Neural cell (in vitro differentiated cells): ENCODE data around the gene SVOPL. TPM values are rescaled to one million over a fixed set of nuclear protein-coding genes. Genes with fewer than 3 reads are reported as not detected.

Experiments
- H2AFZ ChIP-seq: fragments of 200-600, 300-800 bp; sonication (generic), shearing (Covaris generic); 2 replicates; pipeline ENCODE4 v1.6.0; 2014; ENCODE audit warnings: low read depth, mild to moderate bottlenecking, antibody characterized with exemption, low read length, moderate library complexity
- H3F3A ChIP-seq: fragments of 200-600 bp; shearing (Covaris generic); 2 replicates; pipeline ENCODE4 v1.6.1; 2016; ENCODE audit warnings: mild to moderate bottlenecking, moderate library complexity, mixed read lengths, antibody characterized with exemption, low read length; ENCODE audit not compliant: insufficient read depth, poor library complexity, severe bottlenecking
- H3K27ac ChIP-seq: fragments of 200-600, 300-800 bp; sonication (generic), shearing (Covaris generic); 2 replicates; pipeline ENCODE4 v1.5.1; 2014; ENCODE audit warnings: mild to moderate bottlenecking, low read length, moderate library complexity
- H3K27me3 ChIP-seq: fragments of 300-800, 200-600 bp; sonication (generic), shearing (Covaris generic); 2 replicates; pipeline ENCODE4 v1.6.0; 2014; ENCODE audit warnings: mild to moderate bottlenecking, low read depth, low read length, moderate library complexity; ENCODE audit not compliant: insufficient read depth
- H3K36me3 ChIP-seq: fragments of 300-800, 200-600 bp; sonication (generic), shearing (Covaris generic); 2 replicates; pipeline ENCODE4 v1.5.1; 2014; ENCODE audit warnings: mild to moderate bottlenecking, antibody characterized with exemption, low read length, moderate library complexity; ENCODE audit not compliant: insufficient read depth
- H3K4me2 ChIP-seq: fragments of 300-800, 200-600 bp; sonication (generic), shearing (Covaris generic); 2 replicates; pipeline ENCODE4 v1.6.0; 2014; ENCODE audit warnings: mild to moderate bottlenecking, low read length
- H3K4me3 ChIP-seq: fragments of 300-800, 200-600 bp; sonication (generic), shearing (Covaris generic); 2 replicates; pipeline ENCODE4 v1.5.1; 2014; ENCODE audit warnings: mild to moderate bottlenecking, low read length, moderate library complexity
- H3K79me2 ChIP-seq: fragments of 200-600 bp; shearing (Covaris generic); replicated peaks from 2 replicates; pipeline ENCODE4 v1.6.0; 2014; ENCODE audit warnings: mild to moderate bottlenecking, low read length, moderate library complexity; ENCODE audit not compliant: insufficient read depth
- H3K9ac ChIP-seq: fragments of 300-800, 200-600 bp; sonication (generic), shearing (Covaris generic); 2 replicates; pipeline ENCODE4 v1.6.1; 2016; ENCODE audit warnings: mild to moderate bottlenecking, low read length, mixed read lengths
- H3K9me2 ChIP-seq: fragments of 200-600 bp; shearing (Covaris generic); 2 replicates; pipeline ENCODE4 v1.6.1; 2016; ENCODE audit warnings: mild to moderate bottlenecking, low read length, mixed read lengths; ENCODE audit not compliant: insufficient read depth
- H3K9me3 ChIP-seq: fragments of 200-600, 300-800 bp; sonication (generic), shearing (Covaris generic); 2 replicates; pipeline ENCODE4 v1.6.1; 2016; ENCODE audit warnings: mild to moderate bottlenecking, mixed run types, low read length, moderate library complexity, mixed read lengths
- H4K20me1 ChIP-seq: fragments of 200-600 bp; shearing (Covaris generic); 2 replicates; pipeline ENCODE4 v1.6.1; 2016; ENCODE audit warnings: mild to moderate bottlenecking, mixed run types; ENCODE audit not compliant: insufficient read depth
- EP300 ChIP-seq: fragments of 450-650 bp; conservative IDR thresholded peaks from 2 replicates; pipeline ENCODE4 v1.6.1; 2014; ENCODE audit warnings: antibody characterized with exemption, mild to moderate bottlenecking, moderate library complexity; ENCODE audit not compliant: poor library complexity, severe bottlenecking
- EZH2 ChIP-seq: fragments of 200-600, 300-800 bp; shearing (Covaris generic), sonication (generic); IDR thresholded peaks from 2 replicates; pipeline ENCODE4 v1.6.1; 2014; ENCODE audit warnings: antibody characterized with exemption, low read length, borderline replicate concordance, mild to moderate bottlenecking; ENCODE audit not compliant: insufficient read depth, poor library complexity, severe bottlenecking
- MXI1 ChIP-seq: fragments of 450-650 bp; conservative IDR thresholded peaks from 2 replicates; pipeline ENCODE4 v1.6.1; 2014; ENCODE audit warnings: antibody characterized with exemption, mild to moderate bottlenecking; ENCODE audit not compliant: poor library complexity, severe bottlenecking
- RAD21 ChIP-seq: fragments of 450-650 bp; conservative IDR thresholded peaks from 2 replicates; pipeline ENCODE4 v1.6.1; 2014; ENCODE audit warnings: antibody characterized with exemption, mild to moderate bottlenecking, moderate library complexity
- SMC3 ChIP-seq: fragments of 450-650 bp; conservative IDR thresholded peaks from 2 replicates; pipeline ENCODE4 v1.6.1; 2014; ENCODE audit warnings: antibody characterized with exemption, mild to moderate bottlenecking, moderate library complexity; ENCODE audit not compliant: poor library complexity
- polyA plus RNA-seq: library from polyadenylated mRNA; depleted of rRNA; stranded (reverse); fragments of >200 nt; gene quantifications from 2 replicates; pipeline ENCODE4 v1.2.3, GENCODE V29; 2014
- TF ChIP-seq, protein P1 (sequence below): fragments of 450-650 bp; IDR thresholded peaks from 2 replicates; pipeline ENCODE4 v1.5.1; 2014; ENCODE audit warnings: antibody characterized with exemption, mild to moderate bottlenecking, moderate library complexity; ENCODE audit not compliant: poor library complexity, severe bottlenecking
- TF ChIP-seq, protein P2 (sequence below): IDR thresholded peaks from 2 replicates; pipeline ENCODE4 v1.6.1; 2012; ENCODE audit warnings: borderline replicate concordance

SVOPL gene
- polyA plus RNA-seq, 1 donor from 2014 or later, result 0.93 TPM

DNA sequence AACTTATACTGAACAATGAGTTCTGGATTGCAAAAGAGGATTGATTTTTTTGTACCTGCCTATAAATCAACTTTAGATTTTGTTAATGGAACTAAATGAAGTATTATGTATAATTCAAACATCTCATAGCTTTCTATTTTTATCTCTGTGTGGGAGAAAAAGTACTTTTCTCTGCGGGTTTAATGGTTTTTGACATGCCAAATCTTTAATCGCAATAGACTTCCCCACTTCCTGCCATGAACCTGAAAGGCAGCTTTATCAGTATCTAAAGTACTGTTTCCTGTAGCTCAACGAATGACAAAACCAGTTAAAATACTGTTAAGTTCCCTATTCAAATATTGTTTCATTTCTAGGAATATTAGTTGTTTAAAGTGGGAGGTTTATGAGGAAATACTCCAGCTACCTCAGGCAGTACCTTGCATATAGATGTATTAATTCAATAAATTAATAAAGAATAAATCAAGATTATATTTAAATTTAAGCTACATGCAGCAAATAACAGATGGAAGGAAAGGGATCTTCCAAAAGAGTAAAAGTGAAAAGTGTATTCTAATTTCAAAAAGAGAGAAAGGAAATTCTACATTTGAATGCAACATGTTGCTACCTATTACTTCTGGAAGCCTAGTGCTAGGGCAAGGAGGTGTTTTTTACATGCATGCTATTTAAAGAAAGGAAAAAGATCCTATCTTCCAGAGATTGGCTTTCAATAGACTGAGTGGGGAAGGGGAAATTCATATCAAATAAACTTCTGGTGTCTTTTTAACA, 75.9 kb downstream of the SVOPL start:
- Histone ChIP-seq H2AFZ (no peak overlapping the region), H3K4me2 (no peak overlapping the region), H3K9me2 (no peaks in the 10 kb centered on the region), H3K27me3 (no peaks in the 10 kb centered on the region), H3F3A (no peaks in the 10 kb centered on the region), H3K9me3 (no peaks in the 10 kb centered on the region), H3K36me3 (no peaks in the 10 kb centered on the region), H3K9ac (no peak overlapping the region), H3K79me2 (no peaks in the 10 kb centered on the region), H3K27ac (no peak overlapping the region), H4K20me1 (no peaks in the 10 kb centered on the region), H3K4me3 (no peak overlapping the region)
- no peak for TF ChIP-seq EZH2
- TF ChIP-seq, protein P1, sequence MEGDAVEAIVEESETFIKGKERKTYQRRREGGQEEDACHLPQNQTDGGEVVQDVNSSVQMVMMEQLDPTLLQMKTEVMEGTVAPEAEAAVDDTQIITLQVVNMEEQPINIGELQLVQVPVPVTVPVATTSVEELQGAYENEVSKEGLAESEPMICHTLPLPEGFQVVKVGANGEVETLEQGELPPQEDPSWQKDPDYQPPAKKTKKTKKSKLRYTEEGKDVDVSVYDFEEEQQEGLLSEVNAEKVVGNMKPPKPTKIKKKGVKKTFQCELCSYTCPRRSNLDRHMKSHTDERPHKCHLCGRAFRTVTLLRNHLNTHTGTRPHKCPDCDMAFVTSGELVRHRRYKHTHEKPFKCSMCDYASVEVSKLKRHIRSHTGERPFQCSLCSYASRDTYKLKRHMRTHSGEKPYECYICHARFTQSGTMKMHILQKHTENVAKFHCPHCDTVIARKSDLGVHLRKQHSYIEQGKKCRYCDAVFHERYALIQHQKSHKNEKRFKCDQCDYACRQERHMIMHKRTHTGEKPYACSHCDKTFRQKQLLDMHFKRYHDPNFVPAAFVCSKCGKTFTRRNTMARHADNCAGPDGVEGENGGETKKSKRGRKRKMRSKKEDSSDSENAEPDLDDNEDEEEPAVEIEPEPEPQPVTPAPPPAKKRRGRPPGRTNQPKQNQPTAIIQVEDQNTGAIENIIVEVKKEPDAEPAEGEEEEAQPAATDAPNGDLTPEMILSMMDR, result no peak
- no peak for TF ChIP-seq RAD21
- TF ChIP-seq, protein P2, sequence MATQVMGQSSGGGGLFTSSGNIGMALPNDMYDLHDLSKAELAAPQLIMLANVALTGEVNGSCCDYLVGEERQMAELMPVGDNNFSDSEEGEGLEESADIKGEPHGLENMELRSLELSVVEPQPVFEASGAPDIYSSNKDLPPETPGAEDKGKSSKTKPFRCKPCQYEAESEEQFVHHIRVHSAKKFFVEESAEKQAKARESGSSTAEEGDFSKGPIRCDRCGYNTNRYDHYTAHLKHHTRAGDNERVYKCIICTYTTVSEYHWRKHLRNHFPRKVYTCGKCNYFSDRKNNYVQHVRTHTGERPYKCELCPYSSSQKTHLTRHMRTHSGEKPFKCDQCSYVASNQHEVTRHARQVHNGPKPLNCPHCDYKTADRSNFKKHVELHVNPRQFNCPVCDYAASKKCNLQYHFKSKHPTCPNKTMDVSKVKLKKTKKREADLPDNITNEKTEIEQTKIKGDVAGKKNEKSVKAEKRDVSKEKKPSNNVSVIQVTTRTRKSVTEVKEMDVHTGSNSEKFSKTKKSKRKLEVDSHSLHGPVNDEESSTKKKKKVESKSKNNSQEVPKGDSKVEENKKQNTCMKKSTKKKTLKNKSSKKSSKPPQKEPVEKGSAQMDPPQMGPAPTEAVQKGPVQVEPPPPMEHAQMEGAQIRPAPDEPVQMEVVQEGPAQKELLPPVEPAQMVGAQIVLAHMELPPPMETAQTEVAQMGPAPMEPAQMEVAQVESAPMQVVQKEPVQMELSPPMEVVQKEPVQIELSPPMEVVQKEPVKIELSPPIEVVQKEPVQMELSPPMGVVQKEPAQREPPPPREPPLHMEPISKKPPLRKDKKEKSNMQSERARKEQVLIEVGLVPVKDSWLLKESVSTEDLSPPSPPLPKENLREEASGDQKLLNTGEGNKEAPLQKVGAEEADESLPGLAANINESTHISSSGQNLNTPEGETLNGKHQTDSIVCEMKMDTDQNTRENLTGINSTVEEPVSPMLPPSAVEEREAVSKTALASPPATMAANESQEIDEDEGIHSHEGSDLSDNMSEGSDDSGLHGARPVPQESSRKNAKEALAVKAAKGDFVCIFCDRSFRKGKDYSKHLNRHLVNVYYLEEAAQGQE, result no peak
- no peak for TF ChIP-seq MXI1
- TF ChIP-seq EP300, result no peak

DNA sequence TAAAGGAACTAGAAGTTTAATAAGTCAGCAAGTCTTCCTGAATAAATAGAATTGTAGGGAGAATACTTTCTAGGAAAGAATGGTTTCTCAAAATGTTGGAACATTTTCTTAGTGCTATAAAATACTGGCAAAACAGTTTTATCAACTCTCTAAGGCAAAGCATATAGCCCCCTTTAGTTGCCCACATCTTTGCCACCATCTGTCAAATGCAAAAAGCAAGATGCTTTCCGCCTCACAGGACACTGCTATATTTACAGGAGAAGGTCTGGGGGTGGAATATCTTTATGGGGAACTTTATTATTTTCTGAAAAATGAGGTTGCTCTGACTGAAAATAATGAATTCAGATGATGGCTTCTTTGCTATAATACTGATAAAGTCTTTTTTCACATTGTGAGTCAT, 78.3 kb downstream of the SVOPL start:
- Histone ChIP-seq H4K20me1 (no peaks in the 10 kb centered on the region), H2AFZ (no peak overlapping the region), H3K9ac (no peak overlapping the region), H3K9me3 (no peaks in the 10 kb centered on the region), H3K79me2 (no peaks in the 10 kb centered on the region), H3K4me3 (no peak overlapping the region), H3K27me3 (no peaks in the 10 kb centered on the region), H3F3A (no peaks in the 10 kb centered on the region), H3K9me2 (no peaks in the 10 kb centered on the region), H3K36me3 (no peaks in the 10 kb centered on the region), H3K27ac (no peak overlapping the region), H3K4me2 (no peak overlapping the region)
- TF ChIP-seq, protein P2, result no peak
- TF ChIP-seq SMC3 (no peak), RAD21 (no peak), EP300 (no peak), MXI1 (no peak)
- TF ChIP-seq, protein P1, result no peak
